ENCODE measurements around the gene CFAP141.

CFAP141 gene

GRCh38 chr1:154158307-154159125, 47.6 kb downstream of the CFAP141 start:
- H3K9me3 ChIP-seq (ENCODE audit: control insufficient read depth, low read length), result no peaks in the 10 kb centered on the region
- H3K9ac ChIP-seq (ENCODE audit: low read length), result no peak overlapping the region
- no peak overlapping the region for H3K4me3 ChIP-seq (ENCODE audit: low read length)
- H3K4me1 ChIP-seq (ENCODE audit: control insufficient read depth, insufficient read depth, low read length), result peaks cover 23% of the 10 kb centered on the region
- no peaks in the 10 kb centered on the region for H3K27me3 ChIP-seq (ENCODE audit: control insufficient read depth, insufficient read depth, low read length)
- no peaks in the 10 kb centered on the region for H3K36me3 ChIP-seq (ENCODE audit: control insufficient read depth, insufficient read depth, low read length)

GRCh38 chr1:154157520-154158306, 48.4 kb downstream of the CFAP141 start:
- H3K36me3 ChIP-seq (ENCODE audit: control insufficient read depth, insufficient read depth, low read length), result no peaks in the 10 kb centered on the region
- no peaks in the 10 kb centered on the region for H3K9me3 ChIP-seq (ENCODE audit: control insufficient read depth, low read length)
- H3K4me1 ChIP-seq (ENCODE audit: control insufficient read depth, insufficient read depth, low read length), result peaks cover 23% of the 10 kb centered on the region
- H3K27me3 ChIP-seq (ENCODE audit: control insufficient read depth, insufficient read depth, low read length), result no peaks in the 10 kb centered on the region
- no peak overlapping the region for H3K9ac ChIP-seq (ENCODE audit: low read length)
- no peak overlapping the region for H3K4me3 ChIP-seq (ENCODE audit: low read length)

DNA sequence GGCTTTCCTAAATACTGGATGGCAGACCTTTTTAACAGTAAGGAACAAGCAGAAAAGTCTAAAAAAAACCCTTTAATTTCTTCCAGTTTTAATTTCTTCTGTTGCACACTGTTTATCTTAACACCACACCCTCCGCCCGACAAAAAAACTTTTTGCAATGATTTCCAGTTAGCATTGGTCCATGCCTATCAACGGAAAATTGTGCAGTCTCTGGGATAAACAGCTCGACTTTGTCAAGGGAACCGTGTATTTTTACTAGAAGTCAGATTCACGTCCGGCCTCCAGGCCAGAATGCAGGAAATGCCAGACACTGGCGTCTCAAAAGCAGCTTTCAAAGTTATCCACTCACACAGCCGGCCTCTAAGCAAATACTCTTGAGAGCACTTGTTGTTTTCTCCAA, 50.9 kb downstream of the CFAP141 start:
- Histone ChIP-seq H3K4me3 (ENCODE audit: low read length) (no peak overlapping the region), H3K9me3 (ENCODE audit: control insufficient read depth, low read length) (no peaks in the 10 kb centered on the region), H3K4me1 (ENCODE audit: control insufficient read depth, insufficient read depth, low read length) (peaks cover 23% of the 10 kb centered on the region), H3K27me3 (ENCODE audit: control insufficient read depth, insufficient read depth, low read length) (no peaks in the 10 kb centered on the region), H3K36me3 (ENCODE audit: control insufficient read depth, insufficient read depth, low read length) (no peaks in the 10 kb centered on the region), H3K9ac (ENCODE audit: low read length) (no peak overlapping the region)

GRCh38 chr1:154154534-154155191, 51.5 kb downstream of the CFAP141 start, which contains the start of gene NUP210L:
NUP210L (minus strand) TSS chr1:154155073.
- Histone ChIP-seq H3K9me3 (ENCODE audit: control insufficient read depth, low read length) (no peaks in the 10 kb centered on the region), H3K36me3 (ENCODE audit: control insufficient read depth, insufficient read depth, low read length) (no peaks in the 10 kb centered on the region), H3K27me3 (ENCODE audit: control insufficient read depth, insufficient read depth, low read length) (no peaks in the 10 kb centered on the region), H3K4me1 (ENCODE audit: control insufficient read depth, insufficient read depth, low read length) (peaks cover 23% of the 10 kb centered on the region), H3K9ac (ENCODE audit: low read length) (no peak within 1 kb of the TSS), H3K4me3 (ENCODE audit: low read length) (no peak within 1 kb of the TSS)

DNA sequence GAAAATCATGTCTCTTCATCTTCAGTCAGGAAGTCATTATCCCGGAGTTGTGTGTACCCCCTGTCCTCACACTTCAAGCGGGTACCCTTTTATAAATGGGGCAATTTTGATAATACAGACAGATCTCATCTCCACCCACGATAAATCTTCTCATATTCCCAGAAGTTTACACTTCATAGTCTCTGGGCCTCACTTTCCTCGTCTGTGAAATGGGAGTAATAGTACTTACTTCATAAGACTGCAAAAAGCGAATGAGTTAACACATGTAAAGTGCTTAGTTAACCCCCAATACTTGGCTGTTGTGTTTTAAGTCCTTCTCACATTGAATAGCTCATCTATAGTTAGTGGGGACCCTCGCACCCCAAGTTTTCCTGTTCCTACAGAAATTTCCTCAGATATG, 52.1 kb downstream of the CFAP141 start:
- Histone ChIP-seq H3K27me3 (ENCODE audit: control insufficient read depth, insufficient read depth, low read length) (no peaks in the 10 kb centered on the region), H3K4me3 (ENCODE audit: low read length) (no peak overlapping the region), H3K36me3 (ENCODE audit: control insufficient read depth, insufficient read depth, low read length) (no peaks in the 10 kb centered on the region), H3K9ac (ENCODE audit: low read length) (no peak overlapping the region), H3K4me1 (ENCODE audit: control insufficient read depth, insufficient read depth, low read length) (peaks cover 21% of the 10 kb centered on the region), H3K9me3 (ENCODE audit: control insufficient read depth, low read length) (no peaks in the 10 kb centered on the region)

DNA sequence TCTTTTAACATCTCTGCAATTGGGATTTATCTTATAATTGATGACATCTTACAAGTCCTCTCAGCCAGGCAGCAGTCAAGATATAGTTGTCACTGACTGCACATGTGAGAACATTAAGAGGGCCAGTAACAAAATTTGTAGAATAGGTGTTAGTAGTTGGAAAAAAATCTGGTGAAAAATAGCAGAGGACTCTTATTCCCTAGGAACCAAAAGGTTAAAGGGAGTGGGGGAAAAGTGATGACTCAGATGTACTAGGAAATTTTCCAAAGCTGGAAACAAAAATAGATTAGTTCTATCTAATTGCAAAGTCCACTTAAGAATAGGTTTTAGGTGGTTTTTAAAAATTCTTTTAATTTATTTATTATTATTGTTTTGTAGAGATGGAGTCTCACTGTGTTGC, 54.8 kb downstream of the CFAP141 start:
- Histone ChIP-seq H3K4me1 (ENCODE audit: control insufficient read depth, insufficient read depth, low read length) (no peaks in the 10 kb centered on the region), H3K36me3 (ENCODE audit: control insufficient read depth, insufficient read depth, low read length) (no peaks in the 10 kb centered on the region), H3K9ac (ENCODE audit: low read length) (no peak overlapping the region), H3K27me3 (ENCODE audit: control insufficient read depth, insufficient read depth, low read length) (no peaks in the 10 kb centered on the region), H3K4me3 (ENCODE audit: low read length) (no peak overlapping the region), H3K9me3 (ENCODE audit: control insufficient read depth, low read length) (no peaks in the 10 kb centered on the region)

Measured in mucosa of stomach (tissue), 1 donor.